NCI-H128 (cell line): Measurements from ENCODE around the gene ABCG4.
"Not testable (repeated sequence)": the region's sequence is repeated elsewhere in the genome, so short reads cannot be mapped to it uniquely, and the experiment has no call there.

Source experiments
- DNase-seq: peaks from one replicate; lab custom pipeline; 2025; ENCODE audit not compliant: unreplicated experiment; lab: John Stamatoyannopoulos, UW

ABCG4 gene

DNA sequence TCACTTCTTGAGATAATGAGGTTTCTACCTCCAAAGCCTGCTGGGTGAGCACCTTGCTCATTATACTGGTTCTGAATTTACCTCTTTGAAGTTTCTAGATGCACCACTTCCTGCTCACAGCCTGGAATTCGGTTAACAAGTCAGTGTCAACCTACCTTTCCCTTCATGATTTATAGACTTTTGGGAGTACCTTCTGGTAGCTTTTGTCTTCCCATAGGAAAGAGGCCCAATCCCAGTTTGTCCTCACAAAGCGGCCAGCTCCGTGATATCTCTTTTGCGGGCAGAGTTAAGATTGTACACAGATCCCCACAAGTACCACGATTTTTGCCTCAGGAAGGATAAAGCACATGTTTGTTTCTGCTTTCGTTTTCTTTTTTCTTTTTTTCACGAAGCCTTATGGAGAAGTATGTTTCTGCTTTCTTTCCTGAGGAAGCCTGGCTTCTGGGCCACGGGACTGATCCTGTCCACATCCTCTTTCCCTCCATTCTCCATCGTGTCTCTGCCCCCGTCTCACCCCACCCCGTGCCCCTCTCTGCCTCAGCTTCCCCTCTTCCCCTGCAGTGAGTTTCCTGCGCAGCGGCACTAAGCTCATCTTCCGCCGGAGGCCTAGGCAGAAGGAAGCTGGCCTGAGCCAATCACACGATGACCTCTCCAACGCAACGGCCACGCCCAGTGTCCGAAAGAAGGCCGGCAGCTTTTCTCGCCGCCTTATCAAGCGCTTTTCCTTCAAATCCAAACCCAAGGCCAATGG, 33.2 kb upstream of the ABCG4 start:
- no peak for DNase-seq

DNA sequence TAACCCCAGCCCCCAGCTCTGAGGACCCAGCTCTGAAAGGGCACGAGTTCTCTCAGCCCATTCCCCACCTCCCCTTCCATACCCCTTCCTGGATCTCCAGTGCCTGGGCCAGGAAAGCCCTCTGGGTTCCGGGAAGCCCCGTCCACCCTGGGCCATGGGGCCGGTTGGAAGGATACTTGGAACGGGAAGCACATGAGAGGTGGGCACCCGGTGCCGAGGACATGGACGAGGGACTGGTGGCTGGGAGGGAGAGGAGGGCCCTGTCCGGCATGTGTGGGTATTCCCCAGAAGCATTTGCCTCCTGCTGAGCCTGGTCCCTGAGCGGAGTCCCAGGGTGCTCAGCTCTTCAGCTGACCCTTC, 32.6 kb upstream of the ABCG4 start:
- no peak for DNase-seq

DNA sequence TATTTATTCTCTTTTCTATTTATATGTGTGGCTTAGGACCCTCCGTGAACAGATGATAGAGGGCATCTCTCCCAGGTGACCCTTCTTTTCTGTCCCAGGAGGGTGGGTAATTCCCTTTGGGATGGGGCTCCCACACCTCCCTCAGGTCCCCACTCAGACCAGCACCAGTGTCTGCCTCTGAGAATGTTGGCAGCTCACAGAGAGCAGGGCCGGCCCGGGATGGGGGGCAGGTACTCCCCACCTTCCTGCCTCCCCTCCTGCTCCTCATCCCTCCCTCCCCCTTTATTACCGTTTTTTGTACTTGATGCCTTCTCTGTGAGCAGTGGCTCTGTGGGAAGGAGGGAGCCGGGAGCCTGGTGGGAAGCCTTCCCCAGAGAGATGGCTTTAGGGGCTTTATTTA, 32.3 kb upstream of the ABCG4 start:
- no peak for DNase-seq

DNA sequence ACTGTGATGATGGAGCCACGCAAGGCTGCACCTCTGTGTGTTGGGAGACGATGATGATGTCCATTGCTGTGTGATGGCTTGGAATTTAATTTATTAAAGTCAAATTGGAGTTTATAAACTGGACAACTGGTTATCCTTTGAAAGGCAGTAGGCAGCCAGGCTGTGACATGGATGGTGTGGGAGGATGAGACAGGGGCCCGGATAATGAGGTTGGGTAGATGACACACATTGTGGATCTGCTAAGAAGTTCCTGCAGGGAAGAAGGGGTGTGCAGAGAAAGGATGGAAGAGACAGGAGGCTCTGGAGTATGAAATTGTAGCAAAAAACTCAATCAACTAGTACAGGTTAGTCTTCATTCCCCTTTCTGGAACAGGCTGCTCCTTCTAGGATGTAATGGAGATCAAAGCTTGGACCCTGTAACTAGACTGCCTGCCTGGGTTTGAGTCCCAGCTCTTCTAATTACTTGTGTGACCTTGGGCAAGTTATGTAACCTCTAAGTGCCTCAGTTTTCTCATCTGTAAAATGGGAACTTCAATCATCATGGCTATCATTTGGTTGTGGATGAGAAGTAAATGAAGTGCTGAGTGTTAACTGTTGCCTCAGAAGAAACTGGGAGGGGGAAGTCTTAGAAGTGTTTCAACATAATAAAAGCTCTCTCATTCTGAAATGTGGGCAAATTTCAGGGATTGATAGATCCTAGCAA, 31.7 kb upstream of the ABCG4 start:
- DNase-seq, result no peak

DNA sequence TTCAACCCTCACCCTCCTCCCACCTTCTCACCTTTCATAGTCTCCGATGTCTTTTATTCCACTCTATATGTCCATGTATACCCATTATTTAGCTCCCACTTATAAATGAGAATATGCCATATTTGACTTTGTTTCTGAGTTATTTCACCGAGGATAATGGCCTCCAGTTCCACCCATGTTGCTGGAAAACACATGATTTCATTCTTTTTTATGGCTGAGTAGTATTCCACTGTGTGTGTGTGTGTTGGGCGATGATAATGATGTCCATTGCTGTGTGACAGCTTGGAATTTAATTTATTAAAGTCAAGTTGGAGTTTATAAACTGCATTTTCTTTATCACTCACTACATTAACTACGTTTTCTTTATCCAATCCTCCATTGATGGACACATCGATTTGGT, 30.6 kb upstream of the ABCG4 start:
- DNase-seq, result no peak

DNA sequence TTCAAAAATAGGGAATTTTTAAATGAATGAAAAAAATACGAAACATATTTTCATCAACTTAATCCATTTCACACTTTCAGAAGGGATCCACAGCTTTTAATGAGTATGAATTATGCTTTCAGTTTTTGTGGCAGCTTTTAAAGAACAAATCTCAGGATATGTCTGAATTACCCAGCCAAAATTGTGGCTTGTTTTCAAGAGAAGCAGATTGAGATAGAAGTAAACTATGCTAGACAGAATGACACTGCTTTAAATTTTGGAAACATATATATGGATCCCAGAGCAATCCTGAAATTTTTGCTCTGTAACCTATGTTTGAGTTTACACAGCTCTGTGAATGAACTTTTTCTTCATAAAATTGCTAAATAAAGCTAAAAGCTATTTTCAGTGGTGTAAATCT, 29.9 kb upstream of the ABCG4 start:
- no peak for DNase-seq

DNA sequence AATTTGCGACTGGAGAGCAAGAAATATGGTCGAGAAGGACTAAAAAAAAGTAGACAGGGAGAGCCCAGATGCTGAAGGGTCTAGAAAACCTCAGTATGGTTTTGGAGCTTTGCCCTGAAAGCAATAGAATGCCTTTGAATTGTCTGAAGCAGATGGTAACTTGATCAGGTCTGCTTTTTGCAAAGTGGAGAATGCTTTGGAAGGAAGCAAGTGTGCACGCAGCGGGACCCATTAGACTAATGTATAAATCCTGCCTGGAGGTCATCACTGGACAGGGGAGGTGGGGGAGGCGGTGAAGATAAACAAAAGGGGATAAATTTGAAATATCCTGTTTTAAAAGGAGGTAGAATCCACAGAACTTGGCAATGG, 28.2 kb upstream of the ABCG4 start:
- peak; percentile 47 for DNase-seq

DNA sequence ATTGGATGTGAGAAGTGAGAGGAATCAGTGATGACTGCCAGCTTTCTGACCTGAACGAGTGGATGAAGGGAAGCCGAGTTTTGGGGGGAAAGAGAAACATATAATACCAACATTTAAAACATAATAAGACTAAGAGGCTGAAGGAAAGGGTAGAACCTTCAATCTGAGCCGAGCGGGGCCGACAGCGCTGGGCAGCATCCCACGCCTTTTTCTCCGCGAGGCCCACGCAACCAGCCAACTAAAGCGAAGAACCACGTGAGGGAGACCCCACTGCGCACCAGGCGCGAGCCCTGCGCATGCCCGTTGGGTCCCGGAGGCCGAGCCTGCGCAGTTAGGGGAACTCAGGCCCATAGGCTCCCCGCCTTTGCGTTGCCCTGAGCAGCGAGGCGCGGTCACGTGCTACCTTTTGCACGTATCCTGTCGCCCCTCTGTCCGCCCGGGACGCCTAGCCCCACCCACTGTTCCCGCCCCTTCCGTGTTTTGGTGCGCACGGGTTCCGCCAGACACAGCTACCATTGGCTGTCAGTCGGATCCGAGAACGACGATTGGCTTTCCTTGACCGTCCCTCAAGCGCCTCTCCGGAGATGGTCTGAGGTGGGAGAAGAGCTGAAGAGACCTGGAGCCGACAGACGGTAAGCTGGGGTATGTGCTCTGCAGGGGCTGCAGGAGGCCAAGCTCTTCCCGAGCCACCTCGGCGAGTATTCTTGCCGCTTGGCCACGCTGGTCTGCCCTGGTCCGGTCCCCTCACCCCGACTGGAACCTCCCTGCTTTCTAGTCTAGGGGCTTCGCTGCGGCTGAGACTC, 27.6 kb upstream of the ABCG4 start, which contains the start of gene HINFP:
HINFP (plus strand) TSS at position 573 of the 803 bp plus-strand sequence. CDS start 5,365 bp downstream, outside the sequence.
- DNase-seq, result peak; percentile 97

DNA sequence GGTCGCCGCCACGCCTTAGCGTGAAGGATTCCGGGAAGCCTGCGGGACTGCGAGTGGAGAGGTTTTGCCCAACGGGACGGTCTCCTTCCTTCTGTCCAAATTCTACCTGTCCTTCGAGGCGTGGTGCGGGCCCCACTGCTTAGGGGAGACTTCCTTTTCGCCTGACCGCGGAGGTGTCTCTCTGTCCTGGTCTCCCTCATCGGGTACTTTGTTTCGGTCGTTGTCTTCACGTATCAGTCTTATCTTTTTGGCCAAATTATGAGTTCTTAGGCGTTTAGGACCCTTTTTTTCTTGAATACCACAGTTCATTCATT, 27.1 kb upstream of the ABCG4 start:
- DNase-seq, result no peak

DNA sequence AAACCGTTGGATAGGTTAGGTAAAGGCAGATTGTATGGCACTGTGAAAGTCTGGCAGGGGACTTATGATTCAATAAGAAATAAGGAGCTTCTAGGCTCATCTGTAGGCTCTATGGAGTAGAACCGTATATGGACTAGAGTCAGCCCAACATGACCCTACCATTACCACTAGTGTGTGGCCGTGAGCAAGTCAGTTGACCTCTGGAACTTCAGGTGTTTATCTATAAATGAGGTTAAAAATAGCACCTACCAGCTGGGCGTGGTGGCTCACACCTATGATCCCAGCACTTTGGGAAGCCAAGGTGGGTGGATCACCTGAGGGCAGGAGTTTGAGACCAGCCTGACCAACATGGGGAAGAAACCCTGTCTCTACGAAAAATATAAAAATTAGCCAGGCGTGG, 23.0 kb upstream of the ABCG4 start:
- DNase-seq, result no peak

DNA sequence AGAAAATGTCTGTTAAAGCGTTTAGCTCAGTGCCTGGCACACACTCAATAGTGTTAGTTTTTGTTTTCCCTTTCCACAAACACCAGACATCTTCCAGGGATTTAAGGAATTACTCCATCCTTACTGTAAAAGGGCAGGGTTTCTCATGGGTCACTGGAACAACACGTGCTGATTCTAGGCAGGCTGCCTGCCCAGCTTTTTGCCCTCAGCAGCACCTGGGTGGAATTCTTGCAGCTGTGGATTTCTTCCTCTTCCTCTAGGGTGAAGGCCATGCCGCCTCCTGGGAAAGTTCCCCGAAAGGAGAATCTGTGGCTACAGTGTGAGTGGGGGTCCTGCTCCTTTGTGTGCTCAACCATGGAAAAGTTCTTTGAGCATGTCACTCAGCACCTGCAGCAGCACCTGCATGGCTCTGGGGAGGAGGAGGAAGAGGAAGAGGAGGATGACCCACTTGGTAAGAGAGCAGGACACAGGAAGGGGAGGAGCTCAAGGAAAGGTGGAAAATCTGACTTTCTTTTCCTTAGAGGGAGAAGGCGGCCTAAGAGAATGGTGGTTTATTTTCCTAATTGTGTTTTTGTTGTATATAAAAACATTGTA, 22.1 kb upstream of the ABCG4 start:
- DNase-seq, result no peak

DNA sequence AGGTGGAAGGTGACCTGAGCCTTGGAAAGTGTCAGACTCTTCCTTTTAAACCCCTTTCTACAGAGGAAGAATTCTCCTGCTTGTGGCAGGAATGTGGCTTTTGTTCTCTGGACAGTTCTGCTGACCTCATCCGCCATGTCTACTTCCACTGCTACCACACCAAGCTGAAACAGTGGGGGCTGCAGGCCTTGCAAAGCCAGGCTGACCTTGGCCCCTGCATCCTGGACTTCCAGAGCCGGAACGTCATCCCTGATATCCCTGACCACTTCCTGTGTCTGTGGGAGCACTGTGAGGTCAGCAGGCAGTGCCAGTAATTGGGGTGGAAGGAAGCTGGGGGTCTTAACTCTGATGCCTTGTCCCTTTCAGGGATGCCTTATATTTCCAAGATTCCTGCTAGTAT, 18.2 kb upstream of the ABCG4 start:
- no peak for DNase-seq

DNA sequence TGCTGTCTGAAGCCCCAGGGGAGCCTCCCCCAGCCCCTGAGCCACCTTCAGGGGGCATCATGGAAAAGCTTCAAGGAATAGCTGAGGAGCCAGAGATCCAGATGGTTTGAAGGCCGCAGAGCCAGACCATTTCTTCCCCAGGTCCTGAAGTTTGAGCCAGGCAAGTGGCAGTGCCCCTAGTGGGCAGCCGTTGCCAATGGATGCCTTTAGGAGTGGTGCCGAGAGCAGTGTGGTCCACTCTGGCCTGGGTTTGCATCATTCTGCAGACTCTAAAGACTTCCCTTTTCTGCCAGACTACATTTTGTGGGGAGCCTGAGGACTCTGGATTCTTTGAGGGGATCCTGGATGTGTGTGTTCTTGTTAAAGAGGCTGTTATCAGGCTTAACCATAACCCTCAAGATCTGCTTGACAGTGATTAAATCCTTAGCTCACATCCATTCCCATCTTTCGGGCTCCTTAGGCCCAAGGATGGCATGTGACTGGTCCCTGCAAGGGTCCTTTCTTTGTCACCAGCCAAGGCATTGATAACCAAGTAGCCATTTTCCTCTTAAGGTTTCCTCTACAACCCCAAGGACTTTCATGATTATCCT, 14.4 kb upstream of the ABCG4 start:
- DNase-seq, result no peak

DNA sequence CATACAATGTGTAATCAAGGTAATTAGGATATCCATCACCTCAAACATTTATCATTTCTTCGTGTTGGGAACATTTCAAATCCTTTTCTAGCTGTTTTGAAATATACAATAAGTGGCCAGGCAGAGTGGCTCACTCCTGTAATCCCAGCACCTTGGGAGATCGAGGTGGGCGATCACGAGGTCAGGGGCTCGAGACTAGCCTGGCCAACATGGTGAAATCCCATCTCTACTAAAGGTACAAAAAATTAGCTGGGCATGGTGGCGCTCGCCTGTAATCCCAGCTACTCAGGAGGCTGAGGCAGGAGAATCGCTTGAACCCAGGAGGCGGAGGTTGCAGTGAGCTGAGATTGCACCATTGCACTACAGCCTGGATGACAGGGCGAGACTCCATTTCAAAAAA, 9.6 kb upstream of the ABCG4 start:
- not testable (repeated sequence) for DNase-seq

DNA sequence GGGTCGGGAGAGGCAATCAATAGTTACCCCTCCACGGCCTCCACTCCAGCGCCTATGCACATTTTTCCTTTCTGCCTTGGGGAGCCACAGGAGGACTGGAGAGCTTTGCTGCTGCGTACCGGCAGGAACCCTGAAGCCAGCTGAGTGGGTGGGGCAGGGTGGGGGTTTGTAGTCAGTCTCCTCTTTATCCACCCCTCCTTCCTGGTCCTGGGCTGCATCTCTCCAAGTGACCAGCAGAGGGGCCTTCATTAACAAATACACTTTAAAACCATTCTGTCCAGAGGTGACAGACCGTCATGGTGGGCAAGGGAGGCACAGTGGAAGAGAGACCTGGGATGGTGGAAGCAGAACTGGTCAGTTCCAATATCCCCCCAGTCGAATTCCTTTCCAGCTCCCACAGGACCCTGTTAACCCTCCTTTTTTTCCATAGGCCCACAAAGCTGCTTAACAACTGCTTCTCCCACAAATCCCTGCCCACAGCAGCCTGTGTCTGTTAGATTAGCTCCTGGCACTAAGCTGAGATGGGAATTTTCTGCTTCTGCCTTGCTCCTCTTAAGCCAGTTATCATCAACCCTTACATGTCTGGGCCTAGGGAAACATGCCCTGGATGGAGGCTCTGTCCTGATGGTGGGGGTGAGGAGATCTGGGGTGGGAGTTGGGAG, 3.9 kb upstream of the ABCG4 start:
- no peak for DNase-seq

DNA sequence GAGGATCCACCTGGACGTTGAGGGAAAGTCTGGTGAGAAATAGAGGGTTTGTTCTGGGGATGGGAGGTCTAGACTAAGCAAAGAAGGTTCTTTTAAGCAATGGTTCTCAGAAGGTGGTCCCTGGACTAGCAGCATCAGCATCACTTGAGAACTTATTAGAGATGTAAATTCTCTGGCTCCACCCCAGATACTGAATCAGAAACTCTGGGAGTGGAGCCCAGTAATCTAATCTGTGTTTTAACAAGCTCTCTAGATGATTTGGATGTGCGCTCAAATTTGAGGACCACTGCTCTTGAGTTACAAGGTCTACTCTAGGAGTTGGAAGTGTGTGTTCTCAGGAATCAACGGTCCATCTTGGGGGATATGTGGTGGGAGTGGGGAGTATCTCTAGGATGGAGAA, 3.3 kb upstream of the ABCG4 start:
- DNase-seq, result no peak

DNA sequence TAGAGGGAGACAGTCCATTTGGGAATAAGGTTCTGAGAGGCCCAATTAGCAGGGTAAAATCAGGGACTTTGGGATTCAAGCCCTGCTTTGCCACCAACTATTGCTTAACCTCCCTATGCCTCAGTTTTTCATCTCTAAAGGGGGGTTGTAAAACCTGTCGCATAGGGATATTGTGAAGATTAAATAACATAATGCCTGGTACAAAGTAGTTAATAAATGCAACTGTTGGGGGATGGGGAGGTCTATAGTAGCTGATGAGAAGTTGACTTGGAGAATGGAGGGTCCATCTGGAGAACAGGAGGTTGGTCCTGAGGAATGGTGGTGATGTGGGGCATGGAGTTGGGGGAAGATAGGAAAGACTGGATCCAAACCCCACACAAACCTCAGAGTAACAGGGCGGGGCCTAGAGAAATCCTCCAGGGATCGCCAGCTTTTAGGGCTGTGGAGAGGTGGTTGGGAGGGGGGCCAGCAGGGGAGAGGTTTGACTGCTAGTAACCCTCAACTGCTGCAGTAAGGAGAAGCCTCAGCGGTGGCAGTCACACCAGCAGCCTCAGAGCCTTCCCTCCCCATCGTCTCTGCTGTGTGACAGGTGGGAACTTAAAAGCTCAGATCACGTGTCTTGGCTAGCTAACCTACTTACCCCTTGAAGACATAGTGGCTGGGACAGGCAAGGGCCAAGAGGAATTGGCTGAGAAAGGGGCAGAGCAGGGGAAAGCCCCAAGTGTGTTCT, 1.1 kb upstream of the ABCG4 start:
- no peak for DNase-seq

DNA sequence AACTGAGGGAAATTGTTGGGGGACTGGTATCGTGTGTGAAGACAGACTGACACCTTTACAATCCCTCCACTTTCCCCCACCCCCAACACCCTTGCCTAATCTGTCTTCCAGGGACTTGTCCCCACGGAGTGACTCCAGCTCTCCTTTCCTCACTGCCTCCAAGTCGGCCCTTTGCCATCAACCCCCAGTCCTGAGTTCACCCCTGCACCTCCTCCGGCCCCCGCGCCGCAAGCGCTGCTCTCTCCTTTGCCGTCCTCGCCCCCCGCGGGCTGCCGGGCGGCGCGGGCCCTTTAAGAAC, 183 bp upstream of the ABCG4 start:
- DNase-seq, result no peak

DNA sequence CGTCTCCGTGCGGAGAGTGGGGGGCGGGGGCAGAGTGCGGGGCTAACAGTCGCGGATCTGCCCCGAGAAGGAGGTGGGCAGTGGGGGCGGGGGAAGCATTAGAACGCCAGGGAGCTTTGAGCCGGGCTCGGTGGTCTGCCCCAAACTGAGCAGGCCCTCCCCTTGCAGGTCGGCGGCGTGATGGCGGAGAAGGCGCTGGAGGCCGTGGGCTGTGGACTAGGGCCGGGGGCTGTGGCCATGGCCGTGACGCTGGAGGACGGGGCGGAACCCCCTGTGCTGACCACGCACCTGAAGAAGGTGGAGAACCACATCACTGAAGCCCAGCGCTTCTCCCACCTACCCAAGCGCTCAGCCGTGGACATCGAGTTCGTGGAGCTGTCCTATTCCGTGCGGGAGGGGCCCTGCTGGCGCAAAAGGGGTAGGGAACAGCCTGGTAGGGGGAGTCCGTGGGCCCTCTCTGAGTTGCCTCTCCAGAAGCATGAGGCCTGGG, 979 bp downstream of the ABCG4 start:
- no peak for DNase-seq

DNA sequence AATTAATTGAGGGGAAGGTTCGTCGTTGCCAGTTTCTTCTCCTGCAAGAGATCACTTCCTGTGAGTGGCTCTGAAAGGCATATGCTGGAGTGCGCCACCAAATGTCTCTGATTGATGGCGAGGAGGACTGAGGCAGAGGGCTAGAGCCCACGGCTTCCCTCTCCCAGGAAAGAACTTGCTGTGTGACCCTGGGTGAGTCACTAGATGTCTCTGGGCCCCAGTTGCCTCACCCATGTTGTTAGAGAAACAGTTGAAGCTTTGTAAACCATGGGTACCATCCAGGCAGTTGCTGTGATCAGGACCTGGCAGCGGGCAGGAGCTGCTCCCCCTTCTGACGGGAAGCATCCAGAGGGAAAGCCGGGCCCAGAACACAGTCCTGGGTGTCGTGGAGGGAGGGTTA, 3.2 kb downstream of the ABCG4 start:
- no peak for DNase-seq
